Activated CD4-positive, alpha-beta memory T cell treated with anti-CD3 and anti-CD28 coated beads for 36 hours (primary cell): ENCODE measurements around the gene YEATS4. TPM values are rescaled to one million over a fixed set of nuclear protein-coding genes. Genes with fewer than 3 reads are reported as not detected.

Experiments used
- CTCF ChIA-PET: fragments of 350-600 bp; sonication (Branson Sonifier 250); formaldehyde crosslinking; loops from one replicate; lab custom pipeline; 2021; ENCODE audit warnings: antibody characterized with exemption, inconsistent platforms; lab: Charles Lee
- POLR2A ChIA-PET: fragments of 350-600 bp; sonication (Branson Sonifier 250); formaldehyde crosslinking; loops from one replicate; lab custom pipeline; 2021; ENCODE audit warnings: antibody characterized with exemption; lab: Charles Lee
- DNase-seq: peaks from one replicate; pipeline ENCODE4 v3.0.0-alpha.2; 2020
- H3K27ac Mint-ChIP-seq: one replicate; pipeline ENCODE4 v1.8.0; 2021; ENCODE audit warnings: mixed read lengths
- H3K27me3 Mint-ChIP-seq: one replicate; pipeline ENCODE4 v1.8.0; 2021; ENCODE audit warnings: mixed read lengths
- H3K36me3 Mint-ChIP-seq: one replicate; pipeline ENCODE4 v1.8.0; 2021; ENCODE audit warnings: mixed read lengths
- H3K4me1 Mint-ChIP-seq: one replicate; pipeline ENCODE4 v1.8.0; 2021; ENCODE audit warnings: low read depth, mixed read lengths
- H3K4me3 Mint-ChIP-seq: one replicate; pipeline ENCODE4 v1.8.0; 2021; ENCODE audit warnings: mild to moderate bottlenecking, mixed read lengths
- H3K9me3 Mint-ChIP-seq: one replicate; pipeline ENCODE4 v1.8.0; 2021; ENCODE audit warnings: mixed read lengths
- intact Hi-C: fragments of 100-400 bp; cut with micrococcal nuclease; formaldehyde crosslinking; loops from one replicate; pipeline ENCODE4 v1.15.1; 2023
- total RNA-seq, 2 experiments: library from RNA; stranded (reverse); gene quantifications; one replicate each; pipeline ENCODE4 v1.2.3, GENCODE V29; 2021

Gene YEATS4
- total RNA-seq, 2 experiments from 2014 or later = 50.4 to 50.6 TPM

DNA sequence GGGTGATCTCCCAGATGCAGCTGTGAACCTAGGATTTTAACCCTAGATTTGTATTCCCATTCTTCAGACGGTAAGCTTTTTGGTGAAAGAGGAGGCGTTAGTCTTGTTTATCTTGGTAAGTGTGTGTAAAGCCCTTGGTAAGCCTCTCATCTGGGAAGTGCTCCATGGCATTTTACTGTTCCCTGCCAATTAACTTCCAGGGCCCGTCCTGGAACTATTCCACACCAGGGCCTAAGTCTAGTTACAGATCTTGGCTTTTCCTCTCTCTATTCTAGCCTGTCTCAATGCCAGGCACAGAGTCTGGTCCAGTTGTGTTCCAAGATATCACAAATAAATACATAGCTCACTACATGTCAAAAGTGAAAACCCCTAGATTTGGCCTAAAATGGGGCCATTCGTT, 42.4 kb downstream of the YEATS4 start:
- POLR2A ChIA-PET = no interaction called here
- Mint-ChIP-seq H3K4me3 (no peak overlapping the region), H3K4me1 (no peaks in the 10 kb centered on the region), H3K36me3 (peaks cover 8% of the 10 kb centered on the region), H3K27ac (no peak overlapping the region), H3K9me3 (peaks cover 6% of the 10 kb centered on the region), H3K27me3 (no peaks in the 10 kb centered on the region)
- CTCF ChIA-PET = no interaction called here
- intact Hi-C loops = no loop called here
- no peak for DNase-seq

DNA sequence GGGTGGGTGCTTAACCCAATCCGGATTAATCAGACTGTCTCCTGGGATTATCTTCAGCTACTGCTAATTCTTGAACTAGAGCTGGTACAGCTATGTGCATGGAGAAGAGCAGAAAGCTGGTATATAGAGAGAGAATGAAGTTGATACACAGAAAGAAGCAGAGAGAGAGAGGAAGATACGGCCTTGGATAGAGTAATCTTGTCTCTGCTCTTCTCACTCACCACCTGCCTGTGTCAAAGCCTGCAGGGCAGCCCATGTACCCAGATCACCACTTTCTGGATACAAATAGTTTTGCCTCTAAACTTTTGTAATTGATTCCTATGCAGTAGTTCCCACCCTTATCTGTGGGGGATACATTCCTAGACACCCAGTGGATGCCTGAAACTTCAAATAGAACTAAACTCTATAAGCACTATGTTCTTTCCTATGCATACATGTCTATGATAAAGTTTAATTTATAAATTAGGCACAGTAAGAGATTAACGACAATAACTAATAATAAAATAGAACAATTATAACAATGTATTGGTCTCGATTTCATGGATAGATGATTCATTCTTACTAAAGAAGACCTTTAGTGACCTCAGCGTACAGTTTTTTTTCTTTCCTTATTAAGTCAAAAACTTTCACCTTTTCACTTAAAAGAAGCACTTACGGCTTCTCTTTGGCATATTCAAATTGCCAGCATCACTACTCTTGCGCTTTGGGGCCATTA, 45.5 kb downstream of the YEATS4 start:
- Mint-ChIP-seq H3K27me3 (no peaks in the 10 kb centered on the region), H3K27ac (no peak overlapping the region), H3K36me3 (peaks cover 18% of the 10 kb centered on the region), H3K4me3 (no peak overlapping the region), H3K4me1 (no peaks in the 10 kb centered on the region), H3K9me3 (no peaks in the 10 kb centered on the region)
- intact Hi-C loops = no loop called here
- CTCF ChIA-PET = no interaction called here
- no peak for DNase-seq
- POLR2A ChIA-PET = no interaction called here

DNA sequence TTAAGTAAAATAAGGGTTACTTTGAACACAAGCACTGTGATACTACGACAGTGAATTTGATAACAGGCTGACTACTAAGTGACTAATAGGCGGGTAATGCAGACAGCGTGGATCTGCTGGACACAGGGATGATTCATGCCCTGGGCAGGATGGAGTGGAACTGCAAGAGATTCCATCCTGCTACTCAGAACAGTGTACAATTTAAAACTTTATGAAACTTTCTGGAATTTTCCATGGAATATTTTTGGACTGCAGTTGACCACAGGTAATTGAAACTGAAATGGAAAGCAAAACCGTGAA, 46.0 kb downstream of the YEATS4 start:
- no peak overlapping the region for H3K27ac Mint-ChIP-seq
- ChIA-PET POLR2A (no interaction called here), CTCF (no interaction called here)
- no peak overlapping the region for H3K4me3 Mint-ChIP-seq
- DNase-seq = no peak
- peaks cover 23% of the 10 kb centered on the region for H3K36me3 Mint-ChIP-seq
- no peaks in the 10 kb centered on the region for H3K9me3 Mint-ChIP-seq
- H3K27me3 Mint-ChIP-seq = no peaks in the 10 kb centered on the region
- no peaks in the 10 kb centered on the region for H3K4me1 Mint-ChIP-seq
- intact Hi-C loops = no loop called here

DNA sequence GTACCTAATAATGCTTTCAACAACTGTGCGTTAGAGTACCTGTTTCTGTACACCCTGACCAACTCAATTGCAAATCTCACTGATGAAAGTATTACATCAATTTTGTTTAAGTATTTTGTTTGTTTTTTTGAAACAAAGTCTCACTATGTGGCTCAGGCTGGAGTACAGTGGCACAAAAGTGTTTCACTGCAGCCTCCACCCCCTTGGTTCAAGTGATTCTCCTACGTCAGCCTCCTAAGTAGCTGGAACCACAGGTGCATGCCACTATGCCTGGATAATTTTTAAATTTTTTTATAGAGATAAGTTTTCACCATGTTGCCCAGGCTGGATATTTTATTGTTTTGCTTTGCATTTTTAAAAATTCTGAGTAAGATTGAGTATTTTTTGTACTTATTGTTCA, 46.7 kb downstream of the YEATS4 start:
- intact Hi-C loops = no loop called here
- H3K4me1 Mint-ChIP-seq = no peaks in the 10 kb centered on the region
- ChIA-PET POLR2A (no interaction called here), CTCF (no interaction called here)
- H3K27me3 Mint-ChIP-seq = no peaks in the 10 kb centered on the region
- no peaks in the 10 kb centered on the region for H3K9me3 Mint-ChIP-seq
- H3K36me3 Mint-ChIP-seq = peaks cover 24% of the 10 kb centered on the region
- DNase-seq = no peak
- no peak overlapping the region for H3K4me3 Mint-ChIP-seq
- no peak overlapping the region for H3K27ac Mint-ChIP-seq

DNA sequence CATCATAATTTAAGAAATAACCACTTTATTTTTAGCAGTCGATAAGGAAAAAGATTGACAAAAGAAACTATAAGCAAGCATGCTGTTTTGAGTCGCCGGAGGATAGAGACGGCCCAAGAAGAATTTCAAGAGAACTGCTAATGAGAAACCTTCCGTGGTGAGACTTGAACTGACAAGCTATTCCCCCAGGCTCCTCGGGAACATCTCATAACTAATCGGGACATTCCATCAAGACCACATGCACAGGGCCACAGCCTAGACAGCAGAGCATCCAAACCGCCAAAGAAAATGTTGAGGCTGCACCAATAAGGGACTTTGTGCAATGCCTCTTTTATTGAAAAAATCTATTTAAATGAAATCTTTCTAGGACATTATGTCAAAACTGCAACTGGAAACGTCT, 51.0 kb downstream of the YEATS4 start:
- no peaks in the 10 kb centered on the region for H3K9me3 Mint-ChIP-seq
- POLR2A ChIA-PET = no interaction called here
- no peak overlapping the region for H3K4me3 Mint-ChIP-seq
- H3K4me1 Mint-ChIP-seq = no peaks in the 10 kb centered on the region
- intact Hi-C loops = no loop called here
- peaks cover 24% of the 10 kb centered on the region for H3K36me3 Mint-ChIP-seq
- no peak overlapping the region for H3K27ac Mint-ChIP-seq
- H3K27me3 Mint-ChIP-seq = no peaks in the 10 kb centered on the region
- CTCF ChIA-PET = no interaction called here
- DNase-seq = no peak

DNA sequence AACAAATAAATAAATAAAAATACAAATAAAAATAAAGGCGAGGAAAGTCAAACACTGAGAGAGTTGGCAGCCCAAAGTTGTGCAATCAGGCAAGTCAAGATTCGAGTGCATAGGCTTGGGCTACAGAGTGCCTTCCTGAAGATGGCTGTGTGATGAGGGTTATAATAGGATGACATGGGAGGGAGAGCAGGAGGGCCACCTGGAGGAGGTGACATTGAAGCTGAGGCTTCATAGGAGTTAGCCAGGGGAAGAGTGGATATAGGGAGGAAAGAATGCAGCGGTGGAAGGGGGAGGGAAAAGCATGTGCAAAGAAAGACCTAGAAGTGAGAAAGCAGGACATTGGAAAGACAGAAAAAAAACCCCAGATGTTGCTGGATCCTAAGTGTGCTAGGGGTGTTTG, 53.1 kb downstream of the YEATS4 start:
- H3K4me1 Mint-ChIP-seq = no peaks in the 10 kb centered on the region
- CTCF ChIA-PET = no interaction called here
- H3K9me3 Mint-ChIP-seq = no peaks in the 10 kb centered on the region
- peaks cover 22% of the 10 kb centered on the region for H3K36me3 Mint-ChIP-seq
- POLR2A ChIA-PET = no interaction called here
- intact Hi-C loops = no loop called here
- DNase-seq = no peak
- no peak overlapping the region for H3K4me3 Mint-ChIP-seq
- H3K27me3 Mint-ChIP-seq = no peaks in the 10 kb centered on the region
- H3K27ac Mint-ChIP-seq = no peak overlapping the region

DNA sequence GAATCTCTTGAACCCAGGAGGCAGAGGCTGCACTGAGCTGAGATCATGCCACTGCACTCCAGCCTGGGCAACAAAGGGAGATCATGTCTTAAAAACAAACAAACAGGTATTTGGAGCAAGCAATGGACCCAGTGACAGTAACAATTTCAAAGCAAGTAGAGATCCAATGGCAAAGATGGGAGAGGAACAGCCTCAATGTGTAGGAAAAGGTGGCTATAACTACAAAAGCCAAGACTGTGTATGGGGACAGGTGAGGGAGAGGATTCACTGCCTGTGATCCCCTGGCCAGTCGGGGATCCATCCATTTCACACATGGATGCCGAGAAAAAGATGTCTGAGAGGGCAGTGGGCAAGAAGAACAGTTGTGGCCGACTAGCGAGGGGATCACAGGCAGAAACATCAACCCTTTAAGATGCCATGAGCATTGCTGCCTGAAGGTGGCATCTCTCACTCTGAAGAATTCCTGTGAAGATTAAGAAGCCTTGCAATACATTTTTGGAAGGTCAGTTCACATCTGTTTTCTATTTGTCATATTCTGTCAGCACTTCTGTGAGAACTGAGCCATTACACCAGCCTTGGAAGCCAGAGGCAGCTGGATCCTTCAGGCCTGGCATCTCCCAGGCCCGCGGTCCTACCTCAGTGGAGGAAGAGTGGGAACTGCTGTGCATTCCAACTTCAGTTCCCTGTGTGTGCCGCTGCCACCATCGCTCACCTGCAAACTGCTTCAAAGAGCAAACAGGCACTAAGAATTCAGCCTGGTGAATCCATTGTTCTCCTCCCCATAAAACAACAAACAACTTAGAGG, 56.1 kb downstream of the YEATS4 start:
- intact Hi-C loops = loop anchor here (1.0 kb wide), 1 partner anchor 155 kb away; no protein-coding TSS in a partner anchor
- Mint-ChIP-seq H3K27ac (no peak overlapping the region), H3K4me1 (no peaks in the 10 kb centered on the region), H3K4me3 (no peak overlapping the region), H3K36me3 (no peaks in the 10 kb centered on the region), H3K9me3 (no peaks in the 10 kb centered on the region), H3K27me3 (no peaks in the 10 kb centered on the region)
- peak; percentile 15 for DNase-seq
- ChIA-PET POLR2A (no interaction called here), CTCF (no interaction called here)

DNA sequence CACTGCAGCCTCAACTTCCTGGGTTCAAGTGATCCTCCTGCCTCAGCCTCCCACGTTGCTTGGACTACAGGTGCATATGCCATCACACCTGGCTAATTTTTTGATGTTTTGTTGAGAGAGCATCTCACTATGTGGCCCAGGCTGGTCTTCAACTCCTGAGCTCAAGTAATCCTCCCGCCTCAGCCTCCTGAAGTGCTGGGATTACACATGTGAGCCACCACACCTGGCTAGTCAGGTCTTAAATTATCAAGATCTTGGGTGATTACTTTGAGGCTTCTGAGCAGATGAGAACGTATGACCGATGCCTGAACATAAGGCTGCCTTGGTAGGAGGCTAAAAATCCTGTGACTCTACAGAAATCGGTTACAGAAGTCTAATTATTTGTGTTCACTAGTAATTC, 57.7 kb downstream of the YEATS4 start:
- intact Hi-C loops = no loop called here
- H3K9me3 Mint-ChIP-seq = no peaks in the 10 kb centered on the region
- no peak overlapping the region for H3K27ac Mint-ChIP-seq
- H3K36me3 Mint-ChIP-seq = no peaks in the 10 kb centered on the region
- no peaks in the 10 kb centered on the region for H3K4me1 Mint-ChIP-seq
- POLR2A ChIA-PET = no interaction called here
- DNase-seq = no peak
- H3K4me3 Mint-ChIP-seq = no peak overlapping the region
- CTCF ChIA-PET = interaction anchor here (1.0 to 1.2 kb wide), 2 partner anchors 60 to 153 kb away, joined by 3 read pairs; no protein-coding TSS in a partner anchor
- H3K27me3 Mint-ChIP-seq = no peaks in the 10 kb centered on the region

DNA sequence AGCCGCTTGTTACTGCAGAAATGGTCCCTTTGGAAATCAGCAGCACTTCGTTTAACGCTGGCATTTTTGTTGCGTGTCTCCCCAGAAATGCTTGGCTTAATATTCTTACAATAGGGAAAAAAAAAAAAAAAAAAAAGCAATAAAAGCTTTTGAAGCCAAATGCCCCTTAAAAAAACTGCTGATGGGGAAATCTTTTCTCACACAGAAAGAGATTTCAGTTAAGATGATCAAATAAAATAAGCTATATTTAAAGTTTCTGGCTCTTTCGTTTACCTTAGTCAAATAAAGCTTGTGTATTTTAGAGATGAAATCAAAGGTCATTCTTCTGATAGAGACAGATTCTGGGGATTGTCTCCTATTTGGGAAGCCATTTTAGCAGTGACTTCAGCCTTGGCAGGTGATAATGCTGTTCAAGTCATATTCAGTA, 58.2 kb downstream of the YEATS4 start:
- H3K36me3 Mint-ChIP-seq = no peaks in the 10 kb centered on the region
- no peaks in the 10 kb centered on the region for H3K9me3 Mint-ChIP-seq
- H3K4me3 Mint-ChIP-seq = no peak overlapping the region
- intact Hi-C loops = no loop called here
- no peak for DNase-seq
- H3K4me1 Mint-ChIP-seq = no peaks in the 10 kb centered on the region
- H3K27ac Mint-ChIP-seq = no peak overlapping the region
- no peaks in the 10 kb centered on the region for H3K27me3 Mint-ChIP-seq
- ChIA-PET POLR2A (no interaction called here), CTCF (interaction anchor here (1.0 to 1.2 kb wide), 2 partner anchors 60 to 153 kb away, joined by 3 read pairs; no protein-coding TSS in a partner anchor)

DNA sequence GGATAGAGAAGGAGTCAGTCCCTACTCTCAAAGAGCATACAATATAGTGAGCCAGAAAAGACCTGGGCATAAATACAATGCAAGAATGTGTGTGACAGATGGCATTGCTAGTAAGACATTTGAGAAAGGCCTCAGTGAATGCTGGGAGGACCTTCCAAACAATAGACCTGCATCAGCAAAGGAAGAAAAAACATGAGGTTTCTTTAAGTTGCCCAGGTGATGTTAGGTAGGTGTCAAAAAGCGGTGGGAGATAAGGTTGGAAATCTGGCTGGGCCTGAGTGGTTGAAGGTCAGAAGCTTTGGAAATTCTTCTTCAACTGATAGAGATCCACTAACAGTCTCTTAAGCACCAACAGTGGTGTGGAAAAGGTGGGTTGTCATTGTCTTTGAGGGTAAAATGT, 60.2 kb downstream of the YEATS4 start:
- intact Hi-C loops = no loop called here
- no peak overlapping the region for H3K27ac Mint-ChIP-seq
- no peak for DNase-seq
- POLR2A ChIA-PET = no interaction called here
- H3K4me3 Mint-ChIP-seq = no peak overlapping the region
- no peaks in the 10 kb centered on the region for H3K4me1 Mint-ChIP-seq
- no peaks in the 10 kb centered on the region for H3K27me3 Mint-ChIP-seq
- CTCF ChIA-PET = no interaction called here
- H3K9me3 Mint-ChIP-seq = no peaks in the 10 kb centered on the region
- no peaks in the 10 kb centered on the region for H3K36me3 Mint-ChIP-seq

DNA sequence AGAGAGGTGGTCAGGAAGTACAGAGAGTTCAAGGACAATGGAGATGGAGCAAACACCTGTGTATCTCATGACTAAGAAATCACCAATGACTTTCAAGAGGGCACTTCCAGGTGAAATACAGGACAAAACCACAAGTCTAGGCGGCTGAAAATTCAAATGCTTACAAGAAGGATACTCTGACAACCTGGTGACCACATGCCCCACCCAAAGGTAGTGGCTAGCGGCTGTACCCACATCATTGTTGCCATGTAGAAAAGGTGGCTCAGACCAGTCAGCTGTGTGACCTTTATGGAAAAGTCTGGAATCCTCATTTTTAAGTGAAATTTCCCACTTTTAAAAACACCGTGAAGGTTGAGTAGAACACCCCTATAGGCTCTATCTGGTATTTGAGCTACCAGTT, 62.0 kb downstream of the YEATS4 start:
- H3K9me3 Mint-ChIP-seq = no peaks in the 10 kb centered on the region
- CTCF ChIA-PET = no interaction called here

DNA sequence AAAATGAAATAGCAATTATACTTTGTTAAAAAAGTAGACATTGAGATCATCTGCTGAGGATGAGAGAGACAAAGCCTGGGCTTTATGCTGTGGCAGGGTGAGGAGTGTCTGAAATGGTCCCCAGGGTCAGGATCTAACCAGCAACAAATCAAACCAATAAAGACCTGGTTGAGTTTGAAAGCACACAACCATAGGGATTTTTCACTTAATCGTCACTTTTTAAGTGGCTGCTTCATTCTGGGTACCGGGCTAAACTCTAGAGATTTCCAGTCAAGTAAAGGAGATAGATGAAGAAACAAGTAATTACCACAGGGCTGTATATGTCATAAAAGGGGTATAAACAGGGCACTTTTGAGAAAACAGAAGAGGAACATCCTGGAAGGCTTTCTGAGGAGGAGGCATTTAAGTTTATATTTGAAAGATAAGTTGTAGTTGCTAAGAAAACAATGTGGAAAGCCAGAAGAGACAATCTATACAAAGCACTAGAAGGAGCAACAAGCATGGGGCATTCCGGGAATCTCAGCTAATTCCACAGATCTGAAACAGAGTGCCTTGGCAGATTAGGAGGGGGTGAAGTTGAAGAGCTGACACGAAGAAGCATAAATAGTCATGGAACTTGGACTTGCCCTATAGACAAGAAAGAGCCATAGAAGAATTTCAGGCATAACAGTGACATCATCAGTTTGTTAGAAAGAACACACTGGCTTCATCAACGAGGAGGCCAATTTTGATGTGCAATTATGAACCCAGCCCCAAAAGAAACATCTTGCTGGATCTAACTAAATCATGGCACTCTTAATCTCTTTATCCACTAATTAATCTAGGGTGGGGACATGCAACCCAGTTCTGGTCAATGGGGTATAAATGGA, 63.7 kb downstream of the YEATS4 start:
- Mint-ChIP-seq H3K4me3 (no peak overlapping the region), H3K36me3 (no peaks in the 10 kb centered on the region), H3K9me3 (no peaks in the 10 kb centered on the region), H3K27me3 (no peaks in the 10 kb centered on the region), H3K4me1 (no peaks in the 10 kb centered on the region), H3K27ac (no peak overlapping the region)
- DNase-seq = no peak
- ChIA-PET POLR2A (no interaction called here), CTCF (no interaction called here)
- intact Hi-C loops = no loop called here

More for the DNA sequence above, 62.0 kb downstream of the YEATS4 start:
- POLR2A ChIA-PET = interaction anchor here (0.6 kb wide), 1 partner anchor 1129 kb away, joined by 3 read pairs; no protein-coding TSS in a partner anchor
- H3K36me3 Mint-ChIP-seq = no peaks in the 10 kb centered on the region
- no peak overlapping the region for H3K4me3 Mint-ChIP-seq
- no peaks in the 10 kb centered on the region for H3K27me3 Mint-ChIP-seq
- DNase-seq = no peak
- intact Hi-C loops = no loop called here
- no peaks in the 10 kb centered on the region for H3K4me1 Mint-ChIP-seq
- H3K27ac Mint-ChIP-seq = no peak overlapping the region
